GM12891 (cell line): ENCODE measurements around the gene RAE1.

Source experiments
- PAX5 ChIP-seq: IDR thresholded peaks from 2 replicates; pipeline ENCODE4 v1.6.1; 2011; ENCODE audit warnings: low read length, moderate library complexity, mild to moderate bottlenecking; ENCODE audit not compliant: insufficient read depth, severe bottlenecking
- POLR2A ChIP-seq: IDR thresholded peaks from 2 replicates; pipeline ENCODE4 v1.6.1; 2011; ENCODE audit warnings: low read depth, low read length, control low read depth
- POLR2AphosphoS5 ChIP-seq: IDR thresholded peaks from 2 replicates; pipeline ENCODE4 v1.6.1; 2011; ENCODE audit warnings: low read depth, low read length, control low read depth
- POU2F2 ChIP-seq: IDR thresholded peaks from 2 replicates; pipeline ENCODE4 v1.6.1; 2011; ENCODE audit warnings: low read depth, mild to moderate bottlenecking, control low read depth, low read length, moderate library complexity
- SPI1 ChIP-seq: IDR thresholded peaks from 2 replicates; pipeline ENCODE4 v1.6.1; 2011; ENCODE audit warnings: low read depth, low read length, control low read depth
- TAF1 ChIP-seq: IDR thresholded peaks from 2 replicates; pipeline ENCODE4 v1.6.1; 2011; ENCODE audit warnings: low read depth, low read length, control low read depth

DNA sequence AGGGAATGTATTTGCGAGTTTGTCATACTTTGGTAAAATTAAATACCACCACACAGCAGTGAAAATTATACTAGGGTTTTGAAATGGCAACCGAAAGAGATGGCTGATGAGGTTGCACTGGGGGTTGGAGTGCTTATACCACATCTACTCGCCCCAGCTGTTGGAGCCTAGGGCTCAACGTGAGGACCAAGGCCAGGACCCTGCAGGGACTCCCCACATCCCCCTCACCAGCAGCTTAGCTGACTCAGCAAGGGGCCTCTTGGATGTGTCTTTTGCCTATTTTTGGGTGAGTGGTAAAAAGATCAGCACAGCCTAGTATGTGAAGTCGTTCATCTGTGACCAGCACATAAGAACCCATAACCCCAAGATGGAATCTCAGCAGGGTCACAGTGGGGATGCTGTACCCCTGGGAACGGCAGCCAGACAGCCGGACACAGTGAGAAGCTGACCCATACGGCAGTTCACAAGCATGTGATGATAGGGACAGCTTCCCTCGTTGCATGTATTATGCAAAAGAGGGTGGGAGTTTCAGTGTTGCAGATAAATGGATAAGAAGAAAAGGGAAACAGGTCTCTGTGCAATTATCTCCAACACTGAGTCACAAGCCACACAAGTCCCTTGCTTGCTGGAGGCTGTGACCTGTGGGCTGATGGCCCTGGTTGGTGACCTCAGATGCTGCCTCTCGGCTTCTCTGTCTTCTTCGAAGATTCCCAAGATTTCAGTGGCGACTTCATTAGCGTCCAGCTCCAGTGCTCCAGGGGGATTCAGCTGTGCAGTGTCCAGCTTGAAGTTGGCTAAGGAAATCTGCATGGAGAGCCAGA is 42.4 kb upstream of the RAE1 start:
- no peak for TF ChIP-seq POLR2AphosphoS5
- no peak for TF ChIP-seq POLR2A
- no peak for TF ChIP-seq TAF1
- no peak for TF ChIP-seq SPI1
- peak; percentile 50; the same call in 1 of the 2 replicates for TF ChIP-seq POU2F2
- TF ChIP-seq PAX5, result no peak
